HG02588 (cell line): Measurements from ENCODE around the gene ADPRS.

Experiments
- ATAC-seq: cut with Tn5 transposase; IDR thresholded peaks from one replicate; pipeline ENCODE4 v1.9.1; 2021; ENCODE audit warnings: mild to moderate bottlenecking, moderate library complexity; ENCODE audit not compliant: unreplicated experiment

The ADPRS gene

GRCh38 chr1:36128126-36128904 is 39.6 kb downstream of the ADPRS start:
- ATAC-seq = no peak

- ATAC-seq = no peak
Observed at GRCh38 chr1:36128905-36129206, 40.2 kb downstream of the ADPRS start.

- no peak for ATAC-seq
Observed at GRCh38 chr1:36132029-36132428, 43.3 kb downstream of the ADPRS start.

- ATAC-seq = no peak
Observed at GRCh38 chr1:36133484-36133883, 44.8 kb downstream of the ADPRS start.

DNA sequence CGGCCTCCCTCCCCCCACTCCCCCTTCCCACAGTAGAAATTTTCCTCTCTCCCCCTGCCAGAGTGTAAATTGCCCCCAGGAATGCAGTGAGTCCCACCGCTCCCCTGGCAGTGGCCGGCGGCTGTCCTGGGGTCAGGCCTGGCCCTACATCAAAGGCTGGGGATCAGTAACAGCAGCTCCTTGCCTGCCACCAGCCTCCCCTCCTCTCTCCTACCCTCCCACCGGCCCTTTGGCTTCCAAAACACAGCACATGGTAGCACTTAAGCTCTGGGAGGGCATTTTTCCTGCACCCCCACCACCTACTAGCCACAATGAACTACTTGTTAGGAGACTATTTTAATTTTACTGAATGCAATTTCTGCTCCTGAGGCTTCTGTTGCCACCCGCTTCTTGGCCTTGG is 45.3 kb downstream of the ADPRS start:
- ATAC-seq = no peak

DNA sequence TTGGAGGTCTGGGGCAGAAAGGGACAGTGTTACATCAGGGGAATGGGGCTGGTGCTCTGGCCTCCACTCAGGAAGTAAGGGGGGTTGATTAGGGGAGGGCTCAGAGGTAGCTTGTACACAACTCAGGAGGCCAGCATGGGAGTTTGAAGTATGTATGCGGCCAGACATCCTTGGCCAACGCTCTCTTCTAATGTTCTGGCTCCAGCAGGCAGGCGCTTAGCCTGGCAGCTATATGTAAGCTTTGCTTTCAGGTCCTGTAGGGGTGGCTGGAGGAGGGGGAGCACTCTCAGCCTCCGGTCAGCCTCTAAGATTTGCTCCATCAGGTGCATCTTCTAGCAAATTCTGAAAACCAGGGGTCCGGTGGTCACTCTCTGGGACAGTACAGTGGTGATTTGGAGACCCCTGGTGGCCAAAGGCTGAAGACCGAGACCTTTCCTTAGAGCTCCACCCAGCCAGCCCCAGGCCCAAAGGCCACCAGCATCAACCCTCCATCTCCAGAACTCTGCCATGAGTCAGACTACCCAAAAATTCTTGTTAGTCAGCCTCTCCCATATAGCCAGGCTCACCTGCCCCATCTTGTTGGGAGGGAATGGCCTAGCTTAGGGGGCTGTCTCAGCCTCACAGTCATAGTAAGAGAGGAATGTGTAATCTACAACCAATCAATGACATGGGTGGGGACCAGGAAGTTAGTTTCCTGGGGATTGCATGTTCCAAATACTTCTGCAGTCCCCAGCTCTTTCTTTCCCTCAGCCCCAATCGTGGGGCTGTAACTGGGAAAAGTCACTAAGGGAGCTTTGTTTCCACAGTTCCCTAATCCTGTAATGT is 46.0 kb downstream of the ADPRS start:
- no peak for ATAC-seq

GRCh38 chr1:36135330-36135667 is 46.6 kb downstream of the ADPRS start:
- ATAC-seq = no peak

- ATAC-seq = no peak
Observed at GRCh38 chr1:36135796-36136195, 47.1 kb downstream of the ADPRS start.

DNA sequence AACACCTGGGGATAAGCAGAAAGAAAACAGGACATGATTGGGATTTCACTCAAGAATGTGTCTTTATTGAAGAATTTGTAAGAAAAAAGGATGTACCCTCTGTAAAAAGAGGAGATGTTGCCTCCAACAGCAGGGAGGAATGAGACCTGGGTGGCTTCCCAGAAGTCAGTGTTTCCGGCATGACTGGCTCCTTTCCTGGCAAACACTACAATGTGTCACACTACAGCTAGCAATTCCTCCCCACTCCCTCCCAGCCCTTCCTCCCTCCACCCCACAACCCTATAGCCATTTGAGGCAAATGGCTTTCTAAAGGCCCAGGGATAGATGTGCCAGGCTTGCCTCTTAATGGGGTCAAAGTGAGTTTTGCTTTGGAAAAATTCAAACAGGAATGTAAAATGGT is 47.8 kb downstream of the ADPRS start:
- no peak for ATAC-seq

DNA sequence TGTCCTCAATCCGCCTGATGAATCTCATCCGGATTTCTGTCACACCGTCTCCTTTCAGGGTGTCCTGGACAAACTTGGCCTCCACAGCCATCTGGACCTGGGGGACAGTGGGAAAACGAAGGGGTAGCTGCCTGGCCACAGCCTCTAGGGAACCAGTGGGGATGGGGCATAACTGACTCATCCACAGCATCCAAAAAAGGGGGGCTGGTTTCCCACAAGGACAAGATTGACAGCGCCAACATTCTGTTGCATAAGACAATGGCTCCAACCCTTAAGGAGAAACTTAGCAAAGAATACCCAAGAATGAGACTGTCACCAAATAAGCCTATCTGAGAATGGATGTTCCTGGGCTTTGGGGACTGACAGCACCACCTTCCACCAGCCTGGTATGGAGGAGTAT is 48.5 kb downstream of the ADPRS start:
- no peak for ATAC-seq

- no peak for ATAC-seq
Observed at GRCh38 chr1:36137776-36138175, 49.1 kb downstream of the ADPRS start.

- no peak for ATAC-seq
Observed at GRCh38 chr1:36139521-36139920, 50.8 kb downstream of the ADPRS start.

DNA sequence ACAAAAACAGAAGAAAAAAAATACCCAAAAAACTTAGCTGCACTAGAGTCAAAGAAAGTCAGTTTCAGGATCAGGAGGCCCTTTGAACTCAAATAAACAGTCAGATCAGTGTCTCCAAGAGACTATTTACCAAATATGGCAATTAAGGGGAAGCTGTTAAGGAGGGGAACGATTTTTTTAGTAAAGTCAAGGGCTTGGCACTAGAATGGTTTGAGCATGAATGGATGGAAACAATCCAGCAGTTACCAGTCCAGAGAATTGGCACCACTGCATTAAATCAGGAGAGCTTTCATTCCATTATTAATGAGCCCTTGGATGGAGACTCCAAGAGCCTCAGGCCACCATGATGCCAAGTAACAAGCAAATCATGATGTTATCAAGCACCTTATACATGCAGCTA is 53.4 kb downstream of the ADPRS start:
- ATAC-seq = no peak

GRCh38 chr1:36143424-36143823 is 54.7 kb downstream of the ADPRS start:
- no peak for ATAC-seq
